Testis (tissue), 3 donors: Measurements from ENCODE around the gene DPF3. TPM values are rescaled to one million over a fixed set of nuclear protein-coding genes. Genes with fewer than 3 reads are reported as not detected.

Experiments used
- DNase-seq: peaks from one replicate; pipeline ENCODE4 v3.0.0-alpha.2; 2019
- H3K27ac ChIP-seq, 2 donors: fragments of 200-600 bp; sonication (generic); one replicate each; pipeline ENCODE4 v1.5.1; 2019
- H3K27me3 ChIP-seq: fragments of 200-600 bp; sonication (generic); one replicate; pipeline ENCODE4 v1.5.1; 2019
- H3K36me3 ChIP-seq: fragments of 200-600 bp; sonication (generic); one replicate; pipeline ENCODE4 v1.5.1; 2017; ENCODE audit warnings: low read depth; ENCODE audit errors: missing control alignments
- H3K4me1 ChIP-seq: fragments of 200-600 bp; sonication (generic); one replicate; pipeline ENCODE4 v1.5.1; 2019
- H3K4me3 ChIP-seq, 2 donors: fragments of 200-600 bp; sonication (generic); one replicate each; pipeline ENCODE4 v1.5.1; 2017 to 2019
- H3K9me3 ChIP-seq: fragments of 200-600 bp; sonication (generic); one replicate; pipeline ENCODE4 v1.5.1; 2017
- POLR2A ChIP-seq: fragments of 450-650 bp; IDR thresholded peaks from one replicate; pipeline ENCODE4 v1.6.1; 2017; ENCODE audit warnings: antibody characterized with exemption, mild to moderate bottlenecking, moderate library complexity
- WGBS, 2 donors: methylation state at CpG; one replicate each; pipeline ENCODE4 v1.1.5; 2018; 5-methylcytosine and 5-hydroxymethylcytosine counted together
- intact Hi-C: fragments of 100-400 bp; cut with DNase I; formaldehyde crosslinking; loops from one replicate; pipeline ENCODE4 v1.15.1; 2023; ENCODE audit warnings: low total_unique reads
- polyA plus RNA-seq: library from polyadenylated mRNA; stranded (reverse); fragments of 350-450 nt; fragmentation: Illumina TruSeq; extraction: RNeasy Lipid Tissue Mini Kit (QIAGEN cat#74804); gene quantifications from one replicate; pipeline ENCODE4 v1.2.3, GENCODE V29; 2014; ENCODE audit warnings: low read depth, low replicate concordance; ENCODE audit not compliant: insufficient read depth
- total RNA-seq, 2 donors: library from RNA; depleted of rRNA; stranded (reverse); fragments of >200 nt; gene quantifications; one replicate each; pipeline ENCODE4 v1.2.3, GENCODE V29; 2016
- TF ChIP-seq, protein P1 (sequence below), 3 experiments: fragments of 450-650 bp in 2 of 3; fragments of 200-600 bp in 1 of 3; sonication (generic) in 1 of 3; IDR thresholded peaks; one replicate each; pipeline ENCODE4 v1.5.1; 2016 to 2019; ENCODE audit warnings: antibody characterized with exemption in 3 of 3, mild to moderate bottlenecking in 2 of 3, moderate library complexity in 1 of 3

DPF3 gene
- total and polyA plus RNA-seq, 3 donors from 2014 or later = 14.6 to 41.6 (median 26.4) TPM

DNA sequence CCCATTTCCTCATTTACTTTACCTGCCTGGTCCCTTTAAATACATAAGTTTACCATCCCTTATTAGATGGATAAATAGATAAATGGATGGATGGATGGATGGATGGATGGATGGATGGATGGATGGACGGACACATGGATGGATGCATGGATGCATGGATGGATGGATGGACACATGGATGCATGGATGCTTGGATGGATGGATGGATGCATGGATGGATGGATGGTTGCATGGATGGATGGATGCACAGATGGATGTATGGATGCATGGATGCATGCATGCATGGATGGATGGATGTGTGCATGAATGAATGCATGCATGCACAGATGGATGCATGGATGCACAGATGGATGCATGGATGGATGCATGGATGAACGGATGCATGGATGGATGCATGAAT is 93.6 kb downstream of the DPF3 start:
- intact Hi-C loops = no loop called here
- Histone ChIP-seq H3K27me3 (no peaks in the 10 kb centered on the region), H3K4me1 (no peaks in the 10 kb centered on the region), H3K4me3 (no peak overlapping the region), H3K27ac (no peak overlapping the region), H3K9me3 (no peaks in the 10 kb centered on the region), H3K36me3 (no peaks in the 10 kb centered on the region)
- no peak for TF ChIP-seq POLR2A
- TF ChIP-seq, protein P1, sequence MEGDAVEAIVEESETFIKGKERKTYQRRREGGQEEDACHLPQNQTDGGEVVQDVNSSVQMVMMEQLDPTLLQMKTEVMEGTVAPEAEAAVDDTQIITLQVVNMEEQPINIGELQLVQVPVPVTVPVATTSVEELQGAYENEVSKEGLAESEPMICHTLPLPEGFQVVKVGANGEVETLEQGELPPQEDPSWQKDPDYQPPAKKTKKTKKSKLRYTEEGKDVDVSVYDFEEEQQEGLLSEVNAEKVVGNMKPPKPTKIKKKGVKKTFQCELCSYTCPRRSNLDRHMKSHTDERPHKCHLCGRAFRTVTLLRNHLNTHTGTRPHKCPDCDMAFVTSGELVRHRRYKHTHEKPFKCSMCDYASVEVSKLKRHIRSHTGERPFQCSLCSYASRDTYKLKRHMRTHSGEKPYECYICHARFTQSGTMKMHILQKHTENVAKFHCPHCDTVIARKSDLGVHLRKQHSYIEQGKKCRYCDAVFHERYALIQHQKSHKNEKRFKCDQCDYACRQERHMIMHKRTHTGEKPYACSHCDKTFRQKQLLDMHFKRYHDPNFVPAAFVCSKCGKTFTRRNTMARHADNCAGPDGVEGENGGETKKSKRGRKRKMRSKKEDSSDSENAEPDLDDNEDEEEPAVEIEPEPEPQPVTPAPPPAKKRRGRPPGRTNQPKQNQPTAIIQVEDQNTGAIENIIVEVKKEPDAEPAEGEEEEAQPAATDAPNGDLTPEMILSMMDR (IDR thresholded peaks at IDR 0.05) = no peak
- 90 to 92% methylated on average over 2 of the region's 2 CpGs for WGBS, 2 donors
- no peak for DNase-seq

DNA sequence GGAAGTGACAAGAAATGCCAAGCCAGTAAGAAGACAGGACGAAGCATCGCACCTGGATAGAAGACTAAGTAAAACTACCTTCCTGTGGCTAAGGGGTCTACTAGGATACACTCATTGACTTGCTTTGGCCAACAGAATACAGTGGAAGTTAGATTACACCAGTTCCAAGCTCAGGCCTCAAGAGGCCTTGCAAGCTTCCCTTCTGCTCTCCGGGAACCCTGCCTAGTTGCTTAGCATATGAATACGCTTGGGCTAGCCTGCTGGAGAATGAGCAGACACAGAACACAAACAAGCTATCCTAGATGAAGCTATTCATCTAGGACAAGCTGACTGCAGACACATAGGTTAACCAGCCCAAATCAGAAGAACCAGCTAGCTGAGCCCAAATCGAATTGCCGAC is 97.0 kb downstream of the DPF3 start:
- no peaks in the 10 kb centered on the region for H3K36me3 ChIP-seq
- no peaks in the 10 kb centered on the region for H3K9me3 ChIP-seq
- no peaks in the 10 kb centered on the region for H3K27me3 ChIP-seq
- WGBS, 2 donors = 94 to 96% methylated on average over 6 of the region's 6 CpGs
- no peak for DNase-seq
- TF ChIP-seq, protein P1 (IDR thresholded peaks at IDR 0.05) = no peak
- no peak for TF ChIP-seq POLR2A
- intact Hi-C loops = no loop called here
- peaks cover 8% of the 10 kb centered on the region for H3K4me1 ChIP-seq
- no peak overlapping the region for H3K27ac ChIP-seq
- no peak overlapping the region for H3K4me3 ChIP-seq

DNA sequence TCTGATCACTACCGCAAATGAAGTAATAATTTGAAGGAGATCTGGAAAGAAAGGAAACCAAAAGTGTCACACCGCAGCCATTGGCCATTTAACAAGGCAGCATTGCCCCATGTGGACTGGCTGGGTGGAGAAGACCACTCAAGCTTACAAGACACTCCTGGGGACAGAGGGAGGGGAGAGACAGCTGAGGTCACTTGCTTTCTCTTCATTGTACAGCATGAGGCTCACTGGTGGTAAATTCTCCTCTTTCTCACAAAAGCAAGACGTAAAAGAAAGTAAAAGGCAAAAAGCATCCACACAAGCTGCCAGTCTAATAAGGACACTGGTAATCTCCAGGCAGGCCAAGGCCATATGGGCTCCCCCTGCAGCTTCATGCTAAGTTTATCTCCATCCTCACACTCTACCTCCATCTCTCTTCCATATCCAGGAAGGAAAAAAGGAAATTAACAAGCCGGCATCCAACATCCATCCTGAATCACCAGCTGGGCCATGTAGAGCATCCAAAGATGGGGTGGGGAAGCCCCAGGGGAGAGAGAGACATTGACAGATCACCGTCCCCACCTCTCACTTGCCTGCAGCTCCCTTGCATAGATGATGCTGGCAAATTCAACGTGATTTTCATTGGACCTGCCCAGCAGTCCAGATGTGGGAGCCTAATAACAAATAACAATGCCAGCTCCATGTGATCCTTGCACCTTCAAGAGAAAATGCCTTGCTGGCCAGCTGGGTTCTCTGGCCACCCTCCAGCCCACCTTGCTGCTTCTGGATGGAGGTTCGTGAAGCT is 100.6 kb downstream of the DPF3 start:
- intact Hi-C loops = no loop called here
- no peak overlapping the region for H3K27ac ChIP-seq

DNA sequence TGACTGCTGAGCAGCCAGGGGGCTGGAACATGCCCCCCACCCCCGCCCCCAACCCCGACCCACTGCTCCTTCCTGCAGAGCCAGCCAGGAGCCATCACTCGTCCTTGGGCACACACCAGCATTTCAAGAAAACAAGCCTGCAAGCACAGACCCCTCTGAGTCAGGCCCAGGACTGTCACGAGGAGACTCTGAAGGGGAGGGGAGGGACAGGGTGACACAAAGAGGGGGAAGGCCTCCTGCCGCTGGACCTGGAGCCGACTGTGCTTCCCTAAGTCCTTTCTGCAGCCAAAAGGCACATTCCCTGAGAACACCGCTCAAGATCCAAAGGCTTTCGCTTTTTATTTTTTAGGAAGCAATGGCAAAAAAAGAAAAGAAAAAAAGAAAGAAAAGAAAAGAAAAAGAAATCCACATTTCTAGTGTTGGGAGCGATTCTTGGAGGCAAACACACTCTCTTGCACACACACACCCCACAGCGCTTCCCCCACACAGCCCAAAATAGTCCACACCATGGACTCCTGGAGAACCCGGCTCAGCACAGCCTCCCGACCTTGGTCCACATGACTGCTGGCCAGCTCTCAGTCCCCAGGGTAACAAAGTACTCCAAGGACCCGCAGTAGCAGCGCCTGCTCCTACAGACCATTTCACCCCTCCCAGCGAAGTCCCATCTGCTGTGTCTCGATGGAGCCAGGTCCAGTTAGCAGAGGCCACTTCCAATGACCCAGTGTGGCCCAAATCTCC is 101.7 kb downstream of the DPF3 start:
- H3K27me3 ChIP-seq = no peaks in the 10 kb centered on the region
- H3K4me1 ChIP-seq = peaks cover 15% of the 10 kb centered on the region
- H3K27ac ChIP-seq = peak overlapping the region in 1 of 2 donors; percentile 41
- intact Hi-C loops = no loop called here
- TF ChIP-seq, protein P1 (IDR thresholded peaks at IDR 0.05) = no peak
- no peak for TF ChIP-seq POLR2A
- H3K36me3 ChIP-seq = no peaks in the 10 kb centered on the region
- peak; percentile 85 for DNase-seq
- no peaks in the 10 kb centered on the region for H3K9me3 ChIP-seq
- WGBS, 2 donors = 24 to 35% methylated on average over 12 to 16 of the region's 16 CpGs
- H3K4me3 ChIP-seq = no peak overlapping the region

More for the DNA sequence above, 100.6 kb downstream of the DPF3 start:
- Histone ChIP-seq H3K4me1 (peaks cover 15% of the 10 kb centered on the region), H3K36me3 (no peaks in the 10 kb centered on the region), H3K9me3 (no peaks in the 10 kb centered on the region), H3K4me3 (no peak overlapping the region), H3K27me3 (no peaks in the 10 kb centered on the region)
- WGBS, 2 donors = 75 to 86% methylated on average over 7 of the region's 7 CpGs
- no peak for DNase-seq
- TF ChIP-seq, protein P1 (IDR thresholded peaks at IDR 0.05) = no peak
- no peak for TF ChIP-seq POLR2A
